Activated B cell treated with CpG ODN at 0.5 μM for 24 hours (primary cell): ENCODE measurements around the gene SGF29. TPM values are rescaled to one million over a fixed set of nuclear protein-coding genes. Genes with fewer than 3 reads are reported as not detected.
"Not testable (repeated sequence)": the region's sequence is repeated elsewhere in the genome, so short reads cannot be mapped to it uniquely, and the experiment has no call there.

Experiments
- ATAC-seq: fragments of 200-7000 bp; cut with Tn5 transposase; one replicate; pipeline ENCODE4 v1.10.0; 2021; ENCODE audit warnings: low read depth, mild to moderate bottlenecking, moderate library complexity
- CTCF ChIA-PET: fragments of 350-600 bp; sonication (Branson Sonifier 250); formaldehyde crosslinking; loops from one replicate; lab custom pipeline; 2021; ENCODE audit warnings: antibody characterized with exemption; lab: Charles Lee
- POLR2A ChIA-PET: fragments of 350-600 bp; sonication (Branson Sonifier 250); formaldehyde crosslinking; loops from one replicate; lab custom pipeline; 2021; ENCODE audit warnings: antibody characterized with exemption; lab: Charles Lee
- DNase-seq: peaks from one replicate; pipeline ENCODE4 v3.0.0; 2022
- H3K27ac Mint-ChIP-seq: one replicate; pipeline ENCODE4 v1.8.0; 2020; ENCODE audit warnings: mixed read lengths
- H3K27me3 Mint-ChIP-seq: one replicate; pipeline ENCODE4 v1.8.0; 2021; ENCODE audit warnings: mixed read lengths
- H3K36me3 Mint-ChIP-seq: one replicate; pipeline ENCODE4 v1.8.0; 2021; ENCODE audit warnings: low read depth, mixed read lengths
- H3K4me1 Mint-ChIP-seq: one replicate; pipeline ENCODE4 v1.8.0; 2021; ENCODE audit warnings: mixed read lengths
- H3K4me3 Mint-ChIP-seq: one replicate; pipeline ENCODE4 v1.8.0; 2020; ENCODE audit warnings: mild to moderate bottlenecking, mixed read lengths
- H3K9me3 Mint-ChIP-seq: one replicate; pipeline ENCODE4 v1.8.0; 2020; ENCODE audit warnings: mixed read lengths
- intact Hi-C: fragments of 100-400 bp; cut with micrococcal nuclease; formaldehyde crosslinking; loops from one replicate; pipeline ENCODE4 v1.15.1; 2024
- total RNA-seq: library from RNA; stranded (reverse); gene quantifications from 2 replicates; pipeline ENCODE4 v1.2.3, GENCODE V29; 2022
- TF ChIP-seq, protein P1 (sequence below): fragments of 200-600 bp; IDR thresholded peaks from one replicate; pipeline ENCODE4 v1.8.0; 2022; ENCODE audit warnings: antibody characterized with exemption, mild to moderate bottlenecking

Gene SGF29
- total RNA-seq, 1 donor from 2014 or later = 40.3 TPM

DNA sequence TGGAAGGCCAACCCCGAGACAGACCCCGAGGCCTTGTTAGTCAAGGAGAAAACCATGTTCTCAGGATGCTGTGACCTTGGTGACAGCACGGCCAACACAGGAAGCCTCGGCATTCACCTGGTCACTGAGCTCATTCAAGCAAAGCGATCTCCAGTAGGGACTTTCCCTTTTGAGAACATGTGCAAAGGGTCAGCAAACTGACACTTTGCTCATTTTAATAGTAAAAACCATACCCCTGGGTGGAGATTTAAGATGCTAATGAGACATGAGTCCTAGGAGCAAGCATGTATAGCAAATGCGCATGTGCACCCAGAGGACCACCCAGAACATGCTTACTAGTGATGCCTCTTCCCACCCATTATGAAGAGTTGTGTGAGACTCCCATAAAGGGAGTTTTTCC is 48.8 kb downstream of the SGF29 start:
- H3K27ac Mint-ChIP-seq = no peak overlapping the region
- H3K36me3 Mint-ChIP-seq = no peaks in the 10 kb centered on the region
- ATAC-seq (no peak), DNase-seq (no peak)
- intact Hi-C loops = no loop called here
- H3K4me3 Mint-ChIP-seq = no peak overlapping the region
- H3K27me3 Mint-ChIP-seq = no peaks in the 10 kb centered on the region
- ChIA-PET CTCF (no interaction called here), POLR2A (no interaction called here)
- no peaks in the 10 kb centered on the region for H3K4me1 Mint-ChIP-seq
- TF ChIP-seq, protein P1, sequence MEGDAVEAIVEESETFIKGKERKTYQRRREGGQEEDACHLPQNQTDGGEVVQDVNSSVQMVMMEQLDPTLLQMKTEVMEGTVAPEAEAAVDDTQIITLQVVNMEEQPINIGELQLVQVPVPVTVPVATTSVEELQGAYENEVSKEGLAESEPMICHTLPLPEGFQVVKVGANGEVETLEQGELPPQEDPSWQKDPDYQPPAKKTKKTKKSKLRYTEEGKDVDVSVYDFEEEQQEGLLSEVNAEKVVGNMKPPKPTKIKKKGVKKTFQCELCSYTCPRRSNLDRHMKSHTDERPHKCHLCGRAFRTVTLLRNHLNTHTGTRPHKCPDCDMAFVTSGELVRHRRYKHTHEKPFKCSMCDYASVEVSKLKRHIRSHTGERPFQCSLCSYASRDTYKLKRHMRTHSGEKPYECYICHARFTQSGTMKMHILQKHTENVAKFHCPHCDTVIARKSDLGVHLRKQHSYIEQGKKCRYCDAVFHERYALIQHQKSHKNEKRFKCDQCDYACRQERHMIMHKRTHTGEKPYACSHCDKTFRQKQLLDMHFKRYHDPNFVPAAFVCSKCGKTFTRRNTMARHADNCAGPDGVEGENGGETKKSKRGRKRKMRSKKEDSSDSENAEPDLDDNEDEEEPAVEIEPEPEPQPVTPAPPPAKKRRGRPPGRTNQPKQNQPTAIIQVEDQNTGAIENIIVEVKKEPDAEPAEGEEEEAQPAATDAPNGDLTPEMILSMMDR = no peak
- H3K9me3 Mint-ChIP-seq = no peaks in the 10 kb centered on the region

DNA sequence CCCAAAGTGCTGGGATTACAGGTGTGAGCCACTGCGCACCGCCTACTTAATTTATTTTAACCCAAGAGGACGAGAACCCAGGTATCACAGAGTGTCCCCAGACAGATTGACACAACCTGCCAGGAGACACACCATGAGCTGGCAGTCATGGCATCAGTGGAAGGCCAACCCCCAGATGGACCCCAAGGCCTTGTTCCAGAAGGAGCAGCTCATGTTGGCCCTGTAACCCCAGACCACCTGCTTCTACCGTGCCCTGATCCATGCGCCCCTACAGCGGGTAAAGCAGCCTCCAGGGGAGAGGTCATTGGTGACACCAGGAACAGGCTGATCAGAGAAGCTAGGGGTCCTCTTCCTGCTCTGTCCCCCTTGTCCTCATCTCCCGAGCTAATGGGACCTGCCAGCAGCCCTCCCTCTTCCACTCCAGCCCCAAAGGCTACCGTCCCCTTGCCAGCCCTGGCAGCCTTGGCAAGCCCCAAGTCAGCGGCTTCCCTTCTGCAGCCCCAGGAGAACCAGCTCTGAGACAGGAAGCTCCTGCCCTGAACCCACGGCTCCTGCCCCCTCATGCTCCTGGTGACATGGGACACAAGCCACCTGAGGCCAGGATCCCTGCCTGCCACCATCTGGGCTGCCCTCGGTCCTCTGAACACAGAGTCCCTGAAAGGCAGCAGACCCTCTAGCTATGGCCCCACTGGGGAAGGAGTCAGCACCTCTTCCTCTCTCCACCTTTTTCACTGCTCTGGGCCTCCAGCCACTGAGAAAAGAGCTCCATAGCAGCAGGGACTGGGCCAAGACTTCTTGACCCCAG is 49.9 kb downstream of the SGF29 start:
- ATAC-seq = no peak
- POLR2A ChIA-PET = no interaction called here

DNA sequence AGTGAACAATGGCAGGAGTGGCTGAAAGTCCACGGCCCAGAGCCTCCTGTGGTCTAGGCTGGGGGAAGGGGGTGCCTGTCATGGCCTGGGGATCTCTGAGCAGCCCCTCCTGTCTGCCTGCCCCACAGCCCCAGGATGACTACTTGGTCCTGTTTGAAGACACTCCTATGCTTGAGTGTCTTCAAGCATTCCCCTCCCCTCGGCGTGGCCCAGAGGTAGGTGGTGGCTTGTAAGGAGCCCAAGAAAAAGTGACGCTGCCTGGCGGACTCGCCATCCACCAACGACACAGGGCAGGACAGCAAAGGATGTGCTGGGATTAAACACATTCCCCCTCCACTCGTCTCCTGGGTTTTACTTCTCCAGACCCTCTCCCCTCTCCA is 50.5 kb downstream of the SGF29 start:
- intact Hi-C loops = no loop called here
- no peak overlapping the region for H3K4me3 Mint-ChIP-seq

More for the DNA sequence above, 49.9 kb downstream of the SGF29 start:
- DNase-seq = no peak
- intact Hi-C loops = no loop called here
- TF ChIP-seq, protein P1 = no peak
- Mint-ChIP-seq H3K27me3 (no peaks in the 10 kb centered on the region), H3K36me3 (no peaks in the 10 kb centered on the region), H3K4me1 (no peaks in the 10 kb centered on the region), H3K27ac (no peak overlapping the region), H3K4me3 (no peak overlapping the region), H3K9me3 (no peaks in the 10 kb centered on the region)
- CTCF ChIA-PET = no interaction called here

DNA sequence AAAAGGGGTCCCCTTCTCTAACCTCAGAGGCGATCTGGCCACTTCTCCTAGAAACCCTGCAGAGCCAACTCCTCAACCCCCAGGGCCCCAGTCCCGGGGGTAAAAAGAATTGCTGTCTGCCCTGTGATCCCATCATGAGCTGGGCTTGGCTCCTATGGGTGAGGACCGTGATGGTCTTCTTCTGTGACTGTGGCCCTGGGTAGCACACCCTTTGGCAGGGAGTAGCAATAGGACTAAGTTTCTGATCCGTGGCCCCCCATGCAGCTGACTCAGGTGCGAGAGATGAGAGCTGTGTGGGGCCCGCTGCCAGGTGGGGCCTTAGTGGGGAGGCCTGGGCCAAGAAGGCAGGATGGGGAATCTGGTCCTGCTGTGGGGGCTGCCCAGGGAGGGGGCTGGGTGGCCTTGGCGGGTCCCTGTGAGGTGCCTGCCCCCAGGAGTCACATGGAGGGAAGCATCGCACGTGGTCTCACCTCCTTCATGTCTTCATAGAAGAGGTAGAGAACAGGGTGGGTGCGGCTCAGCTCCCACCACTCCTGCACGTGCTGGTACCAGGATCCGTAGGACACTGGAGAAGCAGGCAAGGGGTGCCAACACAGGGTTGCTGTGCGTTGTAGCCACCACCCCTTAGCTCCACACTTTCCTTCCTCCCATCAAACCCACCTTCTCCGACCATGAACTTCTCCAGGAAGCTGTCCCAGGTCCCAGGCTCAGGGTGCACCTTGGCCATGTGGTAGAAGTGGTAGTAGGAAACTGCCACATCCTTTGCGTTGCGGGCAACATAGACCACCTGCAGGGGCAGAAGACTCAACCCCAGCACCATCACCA is 52.8 kb downstream of the SGF29 start:
- ChIA-PET CTCF (no interaction called here), POLR2A (no interaction called here)
- ATAC-seq (no peak), DNase-seq (no peak)
- H3K4me3 Mint-ChIP-seq = no peak overlapping the region
- H3K36me3 Mint-ChIP-seq = no peaks in the 10 kb centered on the region
- no peaks in the 10 kb centered on the region for H3K4me1 Mint-ChIP-seq
- H3K27me3 Mint-ChIP-seq = no peaks in the 10 kb centered on the region
- no peak overlapping the region for H3K27ac Mint-ChIP-seq
- no peaks in the 10 kb centered on the region for H3K9me3 Mint-ChIP-seq
- intact Hi-C loops = no loop called here
- TF ChIP-seq, protein P1 = no peak

More for the DNA sequence above, 50.5 kb downstream of the SGF29 start:
- POLR2A ChIA-PET = no interaction called here
- Mint-ChIP-seq H3K27ac (no peak overlapping the region), H3K27me3 (no peaks in the 10 kb centered on the region), H3K9me3 (no peaks in the 10 kb centered on the region), H3K4me1 (no peaks in the 10 kb centered on the region), H3K36me3 (no peaks in the 10 kb centered on the region)
- CTCF ChIA-PET = no interaction called here
- ATAC-seq (no peak), DNase-seq (no peak)
- TF ChIP-seq, protein P1 = no peak

DNA sequence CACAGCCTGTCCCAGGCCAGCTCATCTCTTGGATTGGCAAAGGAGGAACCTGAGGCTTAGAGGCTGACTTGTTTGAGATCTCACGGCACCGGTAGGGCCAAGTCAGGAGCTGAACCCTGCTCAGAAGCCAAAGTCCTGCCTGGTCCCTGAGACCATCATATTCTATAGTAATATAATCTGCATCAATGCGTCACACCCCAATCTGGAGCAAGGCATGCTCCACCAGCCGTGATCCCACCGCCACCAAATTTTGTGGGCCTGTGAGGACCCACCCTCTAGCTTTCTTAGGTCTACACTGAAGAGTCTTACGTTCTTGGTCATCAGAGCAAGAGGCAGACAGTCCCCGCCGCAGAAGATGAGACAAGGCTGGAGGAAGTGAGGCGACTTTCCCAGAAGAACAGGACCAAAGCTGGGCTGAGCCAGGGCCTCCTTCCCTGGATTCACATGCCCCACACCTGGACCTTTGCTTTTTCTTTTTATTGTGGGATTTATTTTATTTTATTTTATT is 53.5 kb downstream of the SGF29 start:
- DNase-seq (no peak), ATAC-seq (no peak)
- TF ChIP-seq, protein P1 = no peak
- intact Hi-C loops = no loop called here
- Mint-ChIP-seq H3K27ac (no peak overlapping the region), H3K4me1 (no peaks in the 10 kb centered on the region), H3K4me3 (no peak overlapping the region), H3K36me3 (no peaks in the 10 kb centered on the region), H3K27me3 (no peaks in the 10 kb centered on the region), H3K9me3 (no peaks in the 10 kb centered on the region)
- ChIA-PET CTCF (no interaction called here), POLR2A (no interaction called here)

DNA sequence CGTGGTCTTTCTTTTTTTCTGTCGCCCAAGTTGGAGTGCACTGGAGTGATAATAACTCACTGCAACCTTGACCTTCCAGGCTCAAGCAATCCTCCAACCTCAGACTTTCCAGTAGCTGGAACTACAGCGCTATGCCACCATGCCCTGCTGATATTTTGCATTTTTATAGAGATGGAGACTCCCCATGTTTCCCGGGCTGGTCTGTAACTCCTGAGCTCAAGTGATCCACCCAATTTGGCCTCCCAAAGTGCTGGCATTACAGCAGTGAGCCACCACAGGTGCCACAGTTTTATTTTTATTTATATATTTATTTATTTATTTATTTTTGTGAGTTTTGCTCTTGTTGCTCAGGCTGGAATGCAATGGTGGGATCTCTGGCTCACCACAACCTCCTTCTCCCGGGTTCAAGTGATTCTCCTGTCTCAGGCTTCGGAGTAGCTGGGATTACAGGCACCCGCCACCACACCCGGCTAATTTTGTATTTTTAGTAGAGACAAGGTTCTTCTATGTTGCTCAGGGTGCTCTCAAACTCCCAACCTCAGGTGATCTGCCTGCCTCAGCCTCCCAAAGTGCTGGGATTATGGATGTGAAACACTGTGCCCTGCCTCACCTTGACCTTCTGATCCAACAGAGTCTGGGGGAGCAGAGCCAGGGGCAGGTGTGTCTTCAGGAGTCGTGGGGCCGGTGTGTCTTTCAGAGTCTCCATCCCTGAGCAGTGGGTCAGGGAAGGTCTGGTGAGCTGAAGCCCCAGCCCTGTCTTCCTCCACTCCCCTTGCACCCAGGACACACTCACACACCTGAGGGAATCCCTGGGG is 54.2 kb downstream of the SGF29 start:
- H3K9me3 Mint-ChIP-seq, H3K27me3 Mint-ChIP-seq, H3K36me3 Mint-ChIP-seq, POLR2A ChIA-PET, DNase-seq, H3K4me1 Mint-ChIP-seq, CTCF ChIA-PET, intact Hi-C loops, ATAC-seq, H3K27ac Mint-ChIP-seq, H3K4me3 Mint-ChIP-seq: not testable (repeated sequence)

DNA sequence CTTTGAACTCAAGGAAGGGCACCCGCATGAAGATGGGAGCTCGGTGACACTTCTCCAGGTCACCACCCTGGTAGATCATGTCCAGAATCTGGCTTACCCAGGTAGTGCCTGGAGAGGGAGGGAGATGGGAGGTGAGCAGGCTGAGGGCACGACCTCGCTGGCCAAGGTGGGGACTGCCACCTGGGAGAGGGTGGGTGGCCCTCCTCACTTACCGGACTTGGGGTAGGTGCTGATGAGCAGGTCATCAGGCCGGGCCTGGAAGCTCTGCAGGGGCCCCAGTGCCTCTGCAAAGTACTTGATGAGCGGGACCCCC is 54.7 kb downstream of the SGF29 start:
- POLR2A ChIA-PET, CTCF ChIA-PET, H3K27me3 Mint-ChIP-seq, H3K9me3 Mint-ChIP-seq, intact Hi-C loops, DNase-seq, H3K4me3 Mint-ChIP-seq, H3K27ac Mint-ChIP-seq, H3K4me1 Mint-ChIP-seq, ATAC-seq, H3K36me3 Mint-ChIP-seq: not testable (repeated sequence)
